GM23248 (cell line): ENCODE measurements around the gene BEX2. TPM values are rescaled to one million over a fixed set of nuclear protein-coding genes. Genes with fewer than 3 reads are reported as not detected.
A peak's percentile ranks its signal among the peaks of the same experiment; 100 is the strongest.
"Not testable (repeated sequence)": the region's sequence is repeated elsewhere in the genome, so short reads cannot be mapped to it uniquely, and the experiment has no call there.

ENCODE experiments used
- DNase-seq: peaks from one replicate; pipeline ENCODE4 v3.0.0-alpha.2; 2015
- H2AFZ ChIP-seq: fragments of 200-600 bp; sonication (generic); 2 replicates; pipeline ENCODE4 v1.6.1; 2016; ENCODE audit warnings: antibody characterized with exemption
- H3F3A ChIP-seq: fragments of 200-600 bp; sonication (generic); 2 replicates; pipeline ENCODE4 v1.6.1; 2016; ENCODE audit warnings: mild to moderate bottlenecking, antibody characterized with exemption, mixed run types; ENCODE audit not compliant: insufficient read depth
- H3K27ac ChIP-seq: fragments of 200-600 bp; sonication (generic); 2 replicates; pipeline ENCODE4 v1.5.1; 2016; ENCODE audit warnings: mild to moderate bottlenecking
- H3K27me3 ChIP-seq: fragments of 200-600 bp; sonication (generic); replicated peaks from 2 replicates; pipeline ENCODE4 v1.6.1; 2016; ENCODE audit warnings: mild to moderate bottlenecking; ENCODE audit not compliant: insufficient read depth
- H3K36me3 ChIP-seq: fragments of 200-600 bp; sonication (generic); 2 replicates; pipeline ENCODE4 v1.6.1; 2016; ENCODE audit warnings: low read depth, mild to moderate bottlenecking
- H3K4me1 ChIP-seq: fragments of 200-600 bp; sonication (generic); 2 replicates; pipeline ENCODE4 v1.6.1; 2016; ENCODE audit warnings: mild to moderate bottlenecking; ENCODE audit not compliant: insufficient read depth
- H3K4me2 ChIP-seq: fragments of 200-600 bp; sonication (generic); one replicate; pipeline ENCODE4 v1.6.1; 2016; ENCODE audit warnings: mild to moderate bottlenecking; ENCODE audit not compliant: unreplicated experiment
- H3K4me3 ChIP-seq: fragments of 200-600 bp; sonication (generic); 2 replicates; pipeline ENCODE4 v1.5.1; 2016; ENCODE audit warnings: mild to moderate bottlenecking
- H3K79me2 ChIP-seq: fragments of 200-600 bp; sonication (generic); 2 replicates; pipeline ENCODE4 v1.6.1; 2016; ENCODE audit warnings: mild to moderate bottlenecking; ENCODE audit not compliant: insufficient read depth
- H3K9ac ChIP-seq: fragments of 200-600 bp; sonication (generic); 2 replicates; pipeline ENCODE4 v1.6.1; 2016; ENCODE audit warnings: mild to moderate bottlenecking
- H3K9me2 ChIP-seq: fragments of 200-600 bp; sonication (generic); 2 replicates; pipeline ENCODE4 v1.6.1; 2016; ENCODE audit warnings: mixed run types, mild to moderate bottlenecking, moderate library complexity; ENCODE audit not compliant: insufficient read depth
- H3K9me3 ChIP-seq: fragments of 200-600 bp; sonication (generic); one replicate; pipeline ENCODE4 v1.6.1; 2017; ENCODE audit warnings: low read depth
- H4K20me1 ChIP-seq: fragments of 200-600 bp; sonication (generic); 2 replicates; pipeline ENCODE4 v1.6.0; 2016; ENCODE audit not compliant: insufficient read depth
- EZH2 ChIP-seq: fragments of 200-600 bp; sonication (generic); IDR thresholded peaks from 2 replicates; pipeline ENCODE4 v1.6.1; 2018; ENCODE audit warnings: antibody characterized with exemption, mild to moderate bottlenecking; ENCODE audit not compliant: insufficient read depth, poor library complexity, severe bottlenecking
- EZH2phosphoT487 ChIP-seq: fragments of 200-600 bp; sonication (generic); IDR thresholded peaks from 2 replicates; pipeline ENCODE4 v1.6.1; 2018; ENCODE audit warnings: antibody characterized with exemption, moderate library complexity, mild to moderate bottlenecking, low read depth; ENCODE audit not compliant: insufficient read depth
- WGBS, 2 experiments: methylation state at CpG; one replicate each; pipeline ENCODE4 v1.1.6; 2015 to 2017; ENCODE audit warnings: low lambda C conversion rate in 2 of 2, low coverage in 1 of 2; ENCODE audit errors: missing lambda C conversion rate in 2 of 2; 5-methylcytosine and 5-hydroxymethylcytosine counted together
- in situ Hi-C: fragments of 300-500 bp; cut with MboI; formaldehyde crosslinking; loops from 2 replicates; pipeline ENCODE4 v1.15.0; 2020
- polyA plus RNA-seq: library from polyadenylated mRNA; unstranded; fragments of >200 nt; fragmentation: Nextera tagmentation; extraction: Ambion mirVana; gene quantifications from 2 replicates; pipeline ENCODE4 v1.2.1, GENCODE V29; 2016
- total RNA-seq: library from RNA; depleted of rRNA; stranded (reverse); fragments of >200 nt; shearing (Covaris generic); gene quantifications from 2 replicates; pipeline ENCODE4 v1.2.3, GENCODE V29; 2014; rRNA removed

Gene BEX2
- total RNA-seq, result not detected in 2 replicates
- polyA plus RNA-seq, result not detected in 2 replicates

- Histone ChIP-seq H3K4me1 (no peaks in the 10 kb centered on the region), H3F3A (no peaks in the 10 kb centered on the region), H3K36me3 (no peaks in the 10 kb centered on the region), H4K20me1 (no peaks in the 10 kb centered on the region), H3K4me3 (peak within 1 kb of the TSS; percentile 52), H3K4me2 (peak within 1 kb of the TSS; percentile 61), H3K9me2 (no peaks in the 10 kb centered on the region), H2AFZ (peak within 1 kb of the TSS; percentile 62), H3K27ac (no peak within 1 kb of the TSS), H3K79me2 (no peaks in the 10 kb centered on the region), H3K27me3 (no peaks in the 10 kb centered on the region), H3K9me3 (no peaks in the 10 kb centered on the region), H3K9ac (no peak within 1 kb of the TSS)
- WGBS, 2 experiments, result 9 to 13% methylated on average over 13 to 25 of the region's 52 CpGs
- in situ Hi-C loops, result no loop called here
- DNase-seq, result peak; percentile 40
- TF ChIP-seq EZH2phosphoT487 (no peak), EZH2 (no peak)
Observed at GRCh38 chrX:103310555-103311398, at the start of gene BEX2. Gene BEX2, minus strand, starts transcription at chrX:103310990. Its CDS starts 1,014 bp downstream, at chrX:103309976.

GRCh38 chrX:103360092-103360491 lies 49.3 kb upstream of the BEX2 start:
- no peak for TF ChIP-seq EZH2
- TF ChIP-seq EZH2phosphoT487, result no peak
- in situ Hi-C loops, result no loop called here
- peaks cover 31% of the 10 kb centered on the region for H3K79me2 ChIP-seq

GRCh38 chrX:103359605-103360004 lies 48.8 kb upstream of the BEX2 start:
- H3K9me3 ChIP-seq, H3F3A ChIP-seq, H3K9me2 ChIP-seq, H2AFZ ChIP-seq, H3K27me3 ChIP-seq, H3K27ac ChIP-seq, in situ Hi-C loops, H3K9ac ChIP-seq, H3K4me2 ChIP-seq, DNase-seq, H3K36me3 ChIP-seq, H4K20me1 ChIP-seq, H3K4me3 ChIP-seq: not testable (repeated sequence)
- Histone ChIP-seq H3K4me1 (peaks cover 29% of the 10 kb centered on the region), H3K79me2 (peaks cover 31% of the 10 kb centered on the region)
- WGBS, 2 experiments, result 98% methylated on average over 3 of the region's 3 CpGs; no CpG with 5 or more reads in 1 of the 2 experiments

More at GRCh38 chrX:103360092-103360491, 49.3 kb upstream of the BEX2 start:
- 96 to 100% methylated on average over 1 to 2 of the region's 2 CpGs for WGBS, 2 experiments
- Histone ChIP-seq H3K9me2 (no peaks in the 10 kb centered on the region), H4K20me1 (no peaks in the 10 kb centered on the region), H3K27ac (no peak overlapping the region), H2AFZ (no peak overlapping the region), H3F3A (peaks cover 4% of the 10 kb centered on the region), H3K4me2 (no peak overlapping the region), H3K9me3 (no peaks in the 10 kb centered on the region), H3K36me3 (peaks cover 7% of the 10 kb centered on the region), H3K27me3 (no peaks in the 10 kb centered on the region), H3K9ac (no peak overlapping the region), H3K4me3 (no peak overlapping the region), H3K4me1 (peaks cover 29% of the 10 kb centered on the region)
- DNase-seq, result no peak

GRCh38 chrX:103357871-103358270 lies 47.1 kb upstream of the BEX2 start:
- Histone ChIP-seq H3K9ac (peak overlapping the region; percentile 99), H3K36me3 (peaks cover 7% of the 10 kb centered on the region), H2AFZ (no peak overlapping the region), H3K27me3 (no peaks in the 10 kb centered on the region), H3K4me1 (peaks cover 26% of the 10 kb centered on the region), H3K4me2 (peak overlapping the region; percentile 85), H3K4me3 (peak overlapping the region; percentile 89), H4K20me1 (no peaks in the 10 kb centered on the region), H3K79me2 (peaks cover 31% of the 10 kb centered on the region), H3K9me3 (no peaks in the 10 kb centered on the region), H3K27ac (no peak overlapping the region), H3K9me2 (no peaks in the 10 kb centered on the region), H3F3A (peaks cover 4% of the 10 kb centered on the region)
- 87 to 100% methylated on average over 2 of the region's 2 CpGs for WGBS, 2 experiments
- DNase-seq, result no peak
- in situ Hi-C loops, result no loop called here
- TF ChIP-seq EZH2phosphoT487, result no peak
